NCI-H460 (cell line): ENCODE data around the gene HEY2. TPM values are rescaled to one million over a fixed set of nuclear protein-coding genes. Genes with fewer than 3 reads are reported as not detected.
"Not testable (repeated sequence)": the region's sequence is repeated elsewhere in the genome, so short reads cannot be mapped to it uniquely, and the experiment has no call there.

Experiments used
- DNase-seq: peaks from one replicate; pipeline ENCODE4 v3.0.0-alpha.2; 2016; ENCODE audit warnings: low read depth; ENCODE audit errors: extremely low read depth
- polyA plus RNA-seq: library from polyadenylated mRNA; depleted of rRNA; stranded (reverse); fragments of >200 nt; gene quantifications from 2 replicates; pipeline ENCODE4 v1.2.3, GENCODE V29; 2014; cell fraction: nucleus; rRNA removed
- total RNA-seq: library from RNA; depleted of rRNA; stranded (reverse); fragments of >200 nt; shearing (Covaris generic); gene quantifications from 2 replicates; pipeline ENCODE4 v1.2.3, GENCODE V29; 2014; rRNA removed

The HEY2 gene
- 0.20 TPM in 1 of 2 replicates, not detected in the other for total RNA-seq
- not detected in 2 replicates for polyA plus RNA-seq

- DNase-seq, result peak; percentile 76
Observed at GRCh38 chr6:125749173-125749864, at the start of gene HEY2. Gene HEY2 (plus strand): TSS chr6:125749632. CDS start chr6:125749777, 145 bp downstream.

- DNase-seq, result no peak
Observed at GRCh38 chr6:125700581-125701353, 48.7 kb upstream of the HEY2 start.

GRCh38 chr6:125701354-125701668 lies 48.1 kb upstream of the HEY2 start:
- DNase-seq, result no peak

GRCh38 chr6:125703882-125704281 lies 45.5 kb upstream of the HEY2 start:
- not testable (repeated sequence) for DNase-seq

- no peak for DNase-seq
Observed at GRCh38 chr6:125707615-125708243, 41.7 kb upstream of the HEY2 start.

- DNase-seq, result no peak
Observed at GRCh38 chr6:125711013-125711675, 38.3 kb upstream of the HEY2 start.

GRCh38 chr6:125714441-125715090 lies 34.9 kb upstream of the HEY2 start:
- no peak for DNase-seq

GRCh38 chr6:125717120-125717731 lies 32.2 kb upstream of the HEY2 start:
- DNase-seq, result no peak

GRCh38 chr6:125718109-125718508 lies 31.3 kb upstream of the HEY2 start:
- no peak for DNase-seq

- no peak for DNase-seq
Observed at GRCh38 chr6:125722886-125723285, 26.5 kb upstream of the HEY2 start.

- no peak for DNase-seq
Observed at GRCh38 chr6:125727216-125727615, 22.2 kb upstream of the HEY2 start.

- no peak for DNase-seq
Observed at GRCh38 chr6:125728739-125729138, 20.7 kb upstream of the HEY2 start.

- DNase-seq, result no peak
Observed at GRCh38 chr6:125729983-125730382, 19.4 kb upstream of the HEY2 start.

- DNase-seq, result no peak
Observed at GRCh38 chr6:125732398-125732797, 17.0 kb upstream of the HEY2 start.

- DNase-seq, result no peak
Observed at GRCh38 chr6:125733516-125734300, 15.7 kb upstream of the HEY2 start.

GRCh38 chr6:125738276-125738675 lies 11.2 kb upstream of the HEY2 start:
- no peak for DNase-seq

- no peak for DNase-seq
Observed at GRCh38 chr6:125739364-125739763, 10.1 kb upstream of the HEY2 start.

- no peak for DNase-seq
Observed at GRCh38 chr6:125741336-125741735, 8.1 kb upstream of the HEY2 start.

GRCh38 chr6:125742024-125742423 lies 7.4 kb upstream of the HEY2 start:
- no peak for DNase-seq
